ENCODE results near the gene SEM1.
"Not testable (repeated sequence)": the region's sequence is repeated elsewhere in the genome, so short reads cannot be mapped to it uniquely, and the experiment has no call there.

SEM1 gene

DNA sequence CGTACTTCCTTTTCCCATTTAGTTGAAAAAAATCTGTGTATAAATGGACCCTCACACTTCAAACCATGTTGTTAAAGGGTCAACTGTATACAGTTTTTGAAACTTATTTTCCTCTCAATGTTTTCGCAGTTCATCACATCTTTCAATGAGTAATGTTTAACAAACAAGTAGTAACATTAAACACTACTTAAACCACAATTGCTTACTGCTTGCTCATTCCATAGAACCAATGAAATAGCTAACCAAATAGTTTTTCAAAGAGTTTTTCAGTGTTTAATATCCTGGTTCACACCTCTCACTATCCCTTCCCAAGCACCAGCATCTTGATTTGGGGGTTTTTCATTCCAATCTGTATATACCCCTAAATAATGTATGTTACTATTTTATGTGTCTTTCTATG is 9.1 kb downstream of the SEM1 start:
- no peak for DNase-seq

DNA sequence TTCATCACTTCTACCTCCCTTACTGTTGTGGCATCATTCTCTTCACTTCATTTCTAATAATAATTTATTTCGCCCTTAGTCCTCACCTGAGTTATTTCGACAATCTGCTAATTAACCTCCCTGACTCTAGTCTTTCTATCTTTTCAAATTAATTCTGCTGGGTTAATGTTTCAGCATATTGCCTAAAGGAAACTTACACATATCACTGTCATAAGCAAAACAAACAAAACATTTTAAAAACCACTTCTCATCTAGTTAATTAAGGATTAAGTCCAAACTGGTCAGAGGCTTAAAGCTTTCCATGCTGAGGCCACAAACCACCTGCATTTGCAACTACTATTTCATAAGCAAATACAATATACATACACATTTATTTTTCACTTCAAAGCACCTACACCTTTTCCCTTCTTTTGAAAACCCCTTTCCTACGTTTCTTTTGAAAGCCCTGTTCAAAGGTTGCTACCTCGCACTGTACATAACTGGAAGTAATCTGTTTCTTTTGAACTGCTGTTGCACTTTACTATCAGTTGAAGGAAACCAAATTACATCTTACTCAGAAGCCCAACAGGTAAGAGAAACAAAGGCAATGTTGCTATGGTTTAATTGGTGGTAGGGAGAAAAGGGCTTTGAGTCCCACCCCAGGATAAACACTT is 10.3 kb downstream of the SEM1 start:
- no peak for DNase-seq

GRCh38 chr7:96698449-96698848 is 11.2 kb downstream of the SEM1 start:
- DNase-seq: not testable (repeated sequence)

GRCh38 chr7:96697822-96698221 is 11.8 kb downstream of the SEM1 start:
- DNase-seq: no peak

GRCh38 chr7:96695581-96695980 is 14.1 kb downstream of the SEM1 start:
- DNase-seq: no peak

DNA sequence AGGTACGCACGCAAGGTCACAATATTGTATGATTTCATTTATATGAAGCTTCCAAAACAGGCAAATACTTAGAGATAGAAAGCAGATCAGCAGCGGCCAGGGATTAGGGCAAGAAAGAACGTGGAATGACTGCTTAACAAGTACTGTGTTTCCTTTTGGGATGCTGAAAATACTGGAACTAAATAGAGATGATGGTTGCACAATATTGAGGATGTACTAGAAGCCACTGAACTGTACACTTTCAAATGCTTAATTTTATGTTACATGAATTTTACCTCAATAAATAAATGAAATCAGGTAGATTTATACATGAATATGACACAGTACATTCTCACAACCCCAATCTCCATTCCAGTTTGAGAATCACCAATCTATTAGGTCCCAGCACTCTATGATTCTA is 15.6 kb downstream of the SEM1 start:
- no peak for DNase-seq

- DNase-seq: no peak
Observed at GRCh38 chr7:96691702-96692101, 17.9 kb downstream of the SEM1 start.

- DNase-seq: no peak
Observed at GRCh38 chr7:96689414-96689813, 20.2 kb downstream of the SEM1 start.

DNA sequence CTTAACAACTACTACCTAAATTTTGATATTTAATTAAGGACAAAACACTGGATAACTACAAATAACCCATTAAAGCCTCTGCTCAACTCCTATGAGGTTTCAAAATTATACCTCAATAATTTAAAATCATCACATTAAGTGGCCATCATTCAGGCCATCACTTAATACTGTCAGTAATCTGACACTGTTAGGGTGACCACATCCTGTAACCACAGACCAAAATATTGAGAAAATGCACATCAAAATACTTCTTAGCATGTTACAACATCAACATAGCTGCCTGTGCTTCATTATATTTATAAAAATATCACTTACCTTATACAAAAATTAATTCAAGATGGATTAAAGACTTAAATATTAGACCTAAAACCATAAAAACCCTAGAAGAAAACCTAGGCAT is 23.3 kb downstream of the SEM1 start:
- DNase-seq: no peak

DNA sequence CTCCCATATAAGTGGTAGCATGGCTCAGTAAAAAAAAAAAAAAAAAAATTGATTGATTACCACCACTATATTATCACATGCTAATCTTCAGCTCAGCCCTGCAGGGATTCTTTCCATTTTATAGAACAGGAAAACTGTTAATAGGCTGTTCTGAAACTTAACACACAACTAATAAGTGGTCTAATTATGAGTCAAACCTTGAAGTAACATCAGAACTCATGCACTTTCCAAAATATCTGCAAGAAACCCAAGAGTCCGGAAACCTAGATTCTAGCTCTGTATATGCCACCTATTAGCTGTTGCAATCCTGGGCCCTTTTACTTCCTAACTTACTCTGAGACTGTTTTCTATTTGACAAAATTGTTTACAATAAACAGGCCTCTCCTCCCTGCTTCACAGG is 23.9 kb downstream of the SEM1 start:
- no peak for DNase-seq

- no peak for DNase-seq
Observed at GRCh38 chr7:96685353-96685752, 24.3 kb downstream of the SEM1 start.

DNA sequence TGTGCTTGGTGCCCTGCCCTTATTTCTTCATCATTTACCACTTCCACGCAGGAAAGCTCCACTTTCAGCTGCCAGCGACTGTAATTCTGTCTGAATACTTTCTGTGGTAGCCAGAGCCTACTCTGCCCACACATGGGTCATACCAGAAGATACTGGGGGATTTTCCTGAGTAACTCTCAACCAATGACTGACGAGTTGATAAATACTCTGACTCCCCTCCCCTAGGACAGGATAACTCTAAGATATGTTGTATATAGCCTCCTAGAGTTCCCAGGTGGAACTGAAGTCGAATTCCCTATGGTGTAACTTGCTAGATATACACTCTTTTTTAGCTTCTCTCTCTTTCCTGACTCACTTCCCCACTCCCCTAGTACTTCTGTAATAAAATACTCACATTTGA is 29.8 kb downstream of the SEM1 start:
- DNase-seq: no peak

DNA sequence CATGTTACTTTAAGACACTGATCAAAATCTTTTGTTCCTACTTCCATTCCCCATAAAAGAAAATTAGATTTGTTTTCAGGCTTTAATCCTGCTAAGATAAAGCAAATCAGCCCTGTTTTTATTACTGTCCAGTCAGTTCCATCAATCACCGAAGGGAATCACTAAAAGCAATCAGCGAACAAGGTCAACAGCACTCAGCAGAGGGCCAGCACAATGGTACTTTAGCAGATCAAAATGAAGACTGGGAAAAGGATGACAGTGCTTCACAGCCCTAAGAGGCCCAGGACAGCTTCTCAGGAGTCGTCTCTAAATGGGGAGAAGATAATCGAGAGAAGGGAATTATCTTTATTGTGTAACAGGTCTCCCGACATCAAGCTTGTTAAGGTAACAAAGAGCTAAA is 32.7 kb downstream of the SEM1 start:
- no peak for DNase-seq

DNA sequence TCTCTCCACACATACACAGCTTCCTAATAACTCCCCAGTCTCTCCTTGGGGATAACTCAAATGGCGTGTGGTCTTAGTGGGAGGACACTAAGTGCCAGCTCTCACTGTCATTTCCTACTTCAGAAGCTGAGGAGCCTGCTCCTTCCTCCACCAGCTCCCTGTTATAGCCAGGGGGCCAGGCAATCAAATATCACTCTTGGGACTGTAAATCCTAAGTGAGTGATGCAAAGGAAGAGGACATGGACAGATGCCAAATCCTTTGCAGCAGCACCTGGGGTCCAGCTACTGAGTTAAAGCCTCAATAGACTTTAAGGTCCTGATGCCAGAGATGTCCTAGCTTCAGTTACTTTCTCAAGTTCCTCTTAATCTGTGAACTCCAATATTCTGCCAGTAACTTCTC is 34.1 kb downstream of the SEM1 start:
- peak; percentile 38 for DNase-seq

DNA sequence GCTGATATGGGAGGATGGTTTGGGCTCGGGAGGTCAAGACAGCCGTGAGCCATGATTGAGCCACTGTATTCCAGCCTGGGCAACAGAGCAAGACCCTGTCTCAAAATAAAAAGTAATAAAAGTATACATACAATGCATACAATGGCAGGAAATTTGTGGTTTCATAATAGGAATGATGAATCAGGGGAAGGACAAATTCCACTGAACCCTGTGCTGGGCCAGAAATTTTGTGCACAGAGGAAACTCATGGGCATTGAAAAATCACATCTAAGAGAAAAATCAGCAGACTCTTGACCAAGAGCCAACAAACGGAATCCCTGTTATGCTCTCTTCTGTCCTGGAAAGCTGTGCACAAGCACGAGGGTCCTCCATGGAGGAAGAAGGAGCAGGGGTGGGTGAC is 35.1 kb downstream of the SEM1 start:
- no peak for DNase-seq

DNA sequence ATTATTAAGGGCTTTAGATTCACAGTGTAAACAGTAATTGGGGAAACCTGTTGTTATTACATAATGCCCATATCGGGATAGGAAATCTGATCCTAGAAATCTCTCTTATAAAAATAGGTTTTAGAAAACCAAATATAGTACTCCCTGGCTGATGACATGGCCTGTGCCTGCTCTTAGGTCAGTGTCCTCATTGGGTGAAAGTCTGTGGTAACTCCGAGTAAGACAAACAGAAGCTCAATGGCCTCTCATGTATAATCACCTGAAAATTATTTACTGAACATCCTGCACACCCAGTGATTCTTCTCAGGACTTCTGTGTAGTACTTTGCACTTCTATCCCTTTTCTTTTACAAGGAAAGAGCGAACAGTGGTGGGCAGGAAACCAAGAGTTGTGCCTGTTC is 37.8 kb downstream of the SEM1 start:
- DNase-seq: peak; percentile 26

- peak; percentile 98 for DNase-seq
Observed at GRCh38 chr7:96670338-96671289, 39.0 kb downstream of the SEM1 start.

DNA sequence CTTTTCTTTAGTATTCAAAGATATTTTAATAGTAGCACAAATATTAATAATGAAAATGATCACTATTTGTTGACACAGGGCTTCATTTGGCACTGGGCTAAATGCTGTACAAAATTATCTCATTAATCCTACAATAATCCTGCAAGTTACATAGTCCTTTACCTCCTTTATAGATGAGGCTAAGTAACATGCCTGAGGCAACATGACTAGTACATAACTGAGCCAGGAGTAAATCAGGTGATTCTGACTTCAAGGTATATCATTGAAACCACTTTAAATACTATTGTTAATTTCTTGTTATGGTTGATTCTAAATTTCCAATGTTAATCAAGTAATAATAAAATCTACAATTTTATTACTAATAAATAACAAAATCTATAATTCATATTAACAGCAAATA is 39.8 kb downstream of the SEM1 start:
- DNase-seq: peak; percentile 59

- DNase-seq: no peak
Observed at GRCh38 chr7:96667026-96667425, 42.6 kb downstream of the SEM1 start.

GRCh38 chr7:96665689-96666088 is 44.0 kb downstream of the SEM1 start:
- DNase-seq: no peak

DNA sequence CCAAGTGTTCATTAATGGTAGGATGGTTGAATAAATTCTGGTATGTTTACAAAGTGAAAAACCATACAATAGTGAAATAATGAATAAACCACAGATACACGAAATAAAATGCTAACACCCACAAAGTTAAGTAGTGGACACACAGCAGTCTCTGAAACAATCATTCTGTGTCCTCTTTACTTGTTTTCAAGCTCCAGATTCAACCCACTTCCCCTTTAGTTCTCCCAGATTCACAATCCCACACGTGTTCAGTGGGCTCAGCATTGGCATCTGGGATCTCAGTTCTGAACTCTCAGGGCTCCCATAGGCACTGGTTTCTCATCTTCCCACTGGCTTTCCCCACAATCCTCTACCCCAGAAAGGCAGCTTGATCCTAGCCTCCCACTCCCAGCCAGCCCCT is 44.9 kb downstream of the SEM1 start:
- DNase-seq: no peak

- DNase-seq: no peak
Observed at GRCh38 chr7:96663871-96664445, 45.7 kb downstream of the SEM1 start.

GRCh38 chr7:96663457-96663856 is 46.2 kb downstream of the SEM1 start:
- no peak for DNase-seq

GRCh38 chr7:96662151-96662550 is 47.5 kb downstream of the SEM1 start:
- not testable (repeated sequence) for DNase-seq

Data from DMS 273 treated with DMSO at 0.1 percent for 48 hours (cell line).